Posterior vena cava (tissue), 2 donors: ENCODE measurements around the gene METTL21A. TPM values are rescaled to one million over a fixed set of nuclear protein-coding genes. Genes with fewer than 3 reads are reported as not detected.
"Not testable (repeated sequence)": the region's sequence is repeated elsewhere in the genome, so short reads cannot be mapped to it uniquely, and the experiment has no call there.

ENCODE experiments used
- DNase-seq: peaks from one replicate; pipeline ENCODE4 v3.0.0-alpha.2; 2020; ENCODE audit warnings: low spot score
- intact Hi-C, 2 donors: fragments of 100-400 bp; cut with DNase I; formaldehyde crosslinking; loops; one replicate each; pipeline versions ENCODE4 v1.14.1 to v1.14.2; 2022 to 2023
- long read RNA-seq, 2 donors: library from polyadenylated mRNA; unstranded; transcript quantifications; one replicate each; pipeline ENCODE4 v2.0.0, GENCODE V29; 2020 to 2021
- total RNA-seq, 2 donors: library from RNA; stranded (reverse); fragmentation: NEBNext Ultra II Directional; extraction: Animal tissue kit (Norgen Biotek cat#: 25700); gene quantifications; one replicate each; pipeline ENCODE4 v1.2.1, GENCODE V29; 2021
- donor health status: DM: yes; HTN: yes; CAD: no.
- donor health status: DM: yes; HTN: yes; CAD: no.

METTL21A gene
- 1 to 10 TPM; 7.4 to 8.2 TPM for total RNA-seq
- long read RNA-seq, donor 1, partial matches to known transcripts, result 2 of 9 reads
- long read RNA-seq, donor 1, other reads (novel, unspliced or antisense), result 4 of 9 reads
- long read RNA-seq, donor 2, full-length matches to known transcripts, result 15 of 19 reads
- long read RNA-seq, donor 2, partial matches to known transcripts, result 1 of 19 reads
- long read RNA-seq, donor 2, other reads (novel, unspliced or antisense), result 3 of 19 reads

- DNase-seq, result peak; percentile 96
- intact Hi-C loops, result loop anchor here in 1 of 2 donors (5.0 kb wide), 1 partner anchor 87 kb away; the partner anchor contains the start of gene CCNYL1
Measured at GRCh38 chr2:207625014-207625907, at the start of gene METTL21A. Gene METTL21A (minus strand): TSS chr2:207625394. CDS start chr2:207624375, 1,019 bp downstream.

- DNase-seq, result no peak
- intact Hi-C loops, result no loop called here
Measured at GRCh38 chr2:207674826-207675225, 49.6 kb upstream of the METTL21A start.

GRCh38 chr2:207674266-207674774 is 49.1 kb upstream of the METTL21A start:
- intact Hi-C loops, result no loop called here
- no peak for DNase-seq

- intact Hi-C loops, result no loop called here
- no peak for DNase-seq
Measured at GRCh38 chr2:207673431-207673830, 48.2 kb upstream of the METTL21A start.

GRCh38 chr2:207670887-207671286 is 45.7 kb upstream of the METTL21A start:
- no peak for DNase-seq
- intact Hi-C loops, result no loop called here

- intact Hi-C loops, result no loop called here
- DNase-seq, result no peak
Measured at GRCh38 chr2:207663870-207664545, 38.8 kb upstream of the METTL21A start.

- DNase-seq, result no peak
- intact Hi-C loops, result no loop called here
Measured at GRCh38 chr2:207662203-207662602, 37.0 kb upstream of the METTL21A start.

GRCh38 chr2:207660994-207661393 is 35.8 kb upstream of the METTL21A start:
- DNase-seq, result no peak
- intact Hi-C loops, result no loop called here

GRCh38 chr2:207658156-207658555 is 33.0 kb upstream of the METTL21A start:
- DNase-seq, result no peak
- intact Hi-C loops, result no loop called here

- no peak for DNase-seq
- intact Hi-C loops, result loop anchor here in 1 of 2 donors (1.0 kb wide), 1 partner anchor 27 kb away; no protein-coding TSS in a partner anchor
Measured at GRCh38 chr2:207655000-207655399, 29.8 kb upstream of the METTL21A start.

- DNase-seq, intact Hi-C loops: not testable (repeated sequence)
Measured at GRCh38 chr2:207646582-207646981, 21.4 kb upstream of the METTL21A start.

GRCh38 chr2:207643892-207644291 is 18.7 kb upstream of the METTL21A start:
- intact Hi-C loops, result no loop called here
- no peak for DNase-seq

- no peak for DNase-seq
- intact Hi-C loops, result no loop called here
Measured at GRCh38 chr2:207640661-207641060, 15.5 kb upstream of the METTL21A start.

GRCh38 chr2:207640160-207640559 is 15.0 kb upstream of the METTL21A start:
- intact Hi-C loops, result no loop called here
- DNase-seq, result no peak

GRCh38 chr2:207639288-207639687 is 14.1 kb upstream of the METTL21A start:
- intact Hi-C loops, result loop anchor here in 1 of 2 donors (5.0 kb wide), 1 partner anchor 68 kb away; no protein-coding TSS in a partner anchor
- DNase-seq, result not testable (repeated sequence)

- no peak for DNase-seq
- intact Hi-C loops, result loop anchor here in 1 of 2 donors (5.0 kb wide), 1 partner anchor 72 kb away; no protein-coding TSS in a partner anchor
Measured at GRCh38 chr2:207635468-207636200, 10.4 kb upstream of the METTL21A start.

- intact Hi-C loops, result no loop called here
- DNase-seq, result no peak
Measured at GRCh38 chr2:207633686-207634085, 8.5 kb upstream of the METTL21A start.

GRCh38 chr2:207632575-207633493 is 7.6 kb upstream of the METTL21A start:
- intact Hi-C loops, result no loop called here
- no peak for DNase-seq
